Activated T-cell treated with anti-CD3 and anti-CD28 coated beads for 48 hours (primary cell): ENCODE results near the gene NELL1.

Experiments used
- DNase-seq: peaks from one replicate; pipeline ENCODE4 v3.0.0-alpha.2; 2020; ENCODE audit warnings: low read depth

NELL1 gene

GRCh38 chr11:20973940-20974559, 304.7 kb downstream of the NELL1 start:
- DNase-seq = no peak

GRCh38 chr11:20980736-20981135, 311.4 kb downstream of the NELL1 start:
- DNase-seq = no peak

GRCh38 chr11:20990447-20990846, 321.1 kb downstream of the NELL1 start:
- DNase-seq = no peak

GRCh38 chr11:20991471-20991870, 322.1 kb downstream of the NELL1 start:
- no peak for DNase-seq

- DNase-seq = no peak
These were observed 337.9 kb downstream of the NELL1 start for GRCh38 chr11:21007297-21007696.

- no peak for DNase-seq
These were observed 348.9 kb downstream of the NELL1 start for GRCh38 chr11:21018248-21018647.

- no peak for DNase-seq
These were observed 357.3 kb downstream of the NELL1 start for GRCh38 chr11:21026685-21027084.

GRCh38 chr11:21037850-21038249, 368.5 kb downstream of the NELL1 start:
- DNase-seq = no peak

- no peak for DNase-seq
These were observed 369.4 kb downstream of the NELL1 start for GRCh38 chr11:21038801-21039200.

- no peak for DNase-seq
These were observed 371.2 kb downstream of the NELL1 start for GRCh38 chr11:21040630-21041029.

- DNase-seq = no peak
These were observed 379.2 kb downstream of the NELL1 start for GRCh38 chr11:21048626-21049025.

GRCh38 chr11:21053466-21053865, 384.1 kb downstream of the NELL1 start:
- DNase-seq = no peak

GRCh38 chr11:21056644-21057043, 387.3 kb downstream of the NELL1 start:
- no peak for DNase-seq

GRCh38 chr11:21059879-21060278, 390.5 kb downstream of the NELL1 start:
- DNase-seq = no peak

- DNase-seq = no peak
These were observed 396.6 kb downstream of the NELL1 start for GRCh38 chr11:21066030-21066429.

- no peak for DNase-seq
These were observed 399.5 kb downstream of the NELL1 start for GRCh38 chr11:21068886-21069285.

GRCh38 chr11:21069909-21070308, 400.5 kb downstream of the NELL1 start:
- no peak for DNase-seq

GRCh38 chr11:21072558-21072957, 403.2 kb downstream of the NELL1 start:
- no peak for DNase-seq

GRCh38 chr11:21082853-21083252, 413.5 kb downstream of the NELL1 start:
- DNase-seq = no peak

- DNase-seq = no peak
These were observed 419.5 kb downstream of the NELL1 start for GRCh38 chr11:21088930-21089329.

- DNase-seq = no peak
These were observed 435.3 kb downstream of the NELL1 start for GRCh38 chr11:21104641-21105040.

GRCh38 chr11:21105196-21105917, 436.0 kb downstream of the NELL1 start:
- DNase-seq = no peak

- no peak for DNase-seq
These were observed 440.0 kb downstream of the NELL1 start for GRCh38 chr11:21109341-21109740.

GRCh38 chr11:21110415-21110814, 441.0 kb downstream of the NELL1 start:
- no peak for DNase-seq
